ENCODE measurements around the gene KDM1A. TPM values are rescaled to one million over a fixed set of nuclear protein-coding genes. Genes with fewer than 3 reads are reported as not detected.
"Not testable (repeated sequence)": the region's sequence is repeated elsewhere in the genome, so short reads cannot be mapped to it uniquely, and the experiment has no call there.

KDM1A gene
- total RNA-seq, 2 experiments from 2014 or later = 58.4 to 59.4 TPM

DNA sequence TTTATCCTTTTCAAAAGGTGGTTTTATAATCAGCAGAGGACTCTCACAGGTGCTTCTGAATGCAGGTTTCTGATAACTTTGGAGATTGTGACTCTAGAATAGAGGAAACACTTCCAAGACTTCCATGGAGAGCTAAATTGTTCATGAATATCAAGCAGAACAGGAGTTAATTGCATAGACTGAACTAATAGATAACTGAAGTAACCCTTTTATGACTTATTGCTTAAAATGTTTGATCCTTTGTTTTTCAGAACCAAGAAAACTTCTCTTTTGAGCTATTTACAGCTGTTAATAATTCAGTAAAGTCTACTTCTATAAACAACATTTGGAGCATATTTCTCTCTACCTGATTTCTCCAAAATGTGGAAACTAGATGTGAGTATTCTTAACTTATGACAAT, 23.5 kb upstream of the KDM1A start:
- peaks cover 6% of the 10 kb centered on the region for H3K27me3 Mint-ChIP-seq
- H3K4me1 Mint-ChIP-seq = no peaks in the 10 kb centered on the region
- no peak for DNase-seq
- CTCF ChIA-PET = no interaction called here
- no peak for ATAC-seq
- H3K9me3 Mint-ChIP-seq (ENCODE audit: low read depth) = peaks cover 10% of the 10 kb centered on the region
- no peak overlapping the region for H3K4me3 Mint-ChIP-seq
- no peak overlapping the region for H3K27ac Mint-ChIP-seq
- H3K36me3 Mint-ChIP-seq = peaks cover 4% of the 10 kb centered on the region

DNA sequence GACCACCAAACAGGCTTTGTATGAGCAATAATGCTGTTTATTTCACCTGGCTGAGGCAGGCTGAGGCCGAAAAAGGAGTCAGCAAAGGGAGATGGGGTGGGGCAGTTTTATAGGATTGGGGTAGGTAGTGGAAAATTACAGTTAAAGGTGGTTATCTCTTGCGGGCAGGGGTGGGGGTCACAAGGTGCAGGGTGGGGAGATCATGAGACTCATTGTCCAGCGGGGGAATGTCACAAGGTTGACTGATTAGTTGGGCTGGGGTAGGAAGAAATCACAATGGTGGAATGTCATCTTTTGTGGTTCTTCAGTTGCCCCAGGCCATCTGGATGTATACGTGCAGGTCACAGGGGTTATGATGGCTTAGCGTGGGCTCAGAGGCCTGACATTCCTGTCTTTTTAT, 21.7 kb upstream of the KDM1A start:
- H3K27ac Mint-ChIP-seq; DNase-seq; H3K4me3 Mint-ChIP-seq; ATAC-seq; H3K27me3 Mint-ChIP-seq; H3K36me3 Mint-ChIP-seq; H3K4me1 Mint-ChIP-seq; CTCF ChIA-PET; H3K9me3 Mint-ChIP-seq (ENCODE audit: low read depth): not testable (repeated sequence)

DNA sequence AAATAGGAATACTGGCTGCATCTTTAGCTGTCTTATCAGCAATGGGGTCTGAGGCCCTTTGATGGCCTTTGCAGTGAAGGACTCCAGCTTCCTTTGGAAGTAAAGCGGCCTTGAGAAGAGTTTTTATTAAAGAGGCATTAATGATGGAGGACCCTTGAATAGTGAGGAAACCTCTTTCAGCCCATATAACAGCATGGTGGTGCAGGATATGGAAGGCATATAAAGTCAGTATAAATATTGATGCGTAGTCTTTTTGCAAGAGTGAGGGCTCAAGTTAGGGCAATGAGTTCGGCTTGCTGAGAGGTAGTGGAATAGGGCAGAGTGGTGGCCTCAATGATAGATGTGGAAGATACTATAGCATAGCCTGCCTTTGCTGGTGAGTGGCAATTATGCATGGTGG, 19.1 kb upstream of the KDM1A start:
- ATAC-seq; H3K4me3 Mint-ChIP-seq; H3K27ac Mint-ChIP-seq; DNase-seq; H3K9me3 Mint-ChIP-seq (ENCODE audit: low read depth); CTCF ChIA-PET; H3K36me3 Mint-ChIP-seq; H3K4me1 Mint-ChIP-seq: not testable (repeated sequence)
- peaks cover 19% of the 10 kb centered on the region for H3K27me3 Mint-ChIP-seq

DNA sequence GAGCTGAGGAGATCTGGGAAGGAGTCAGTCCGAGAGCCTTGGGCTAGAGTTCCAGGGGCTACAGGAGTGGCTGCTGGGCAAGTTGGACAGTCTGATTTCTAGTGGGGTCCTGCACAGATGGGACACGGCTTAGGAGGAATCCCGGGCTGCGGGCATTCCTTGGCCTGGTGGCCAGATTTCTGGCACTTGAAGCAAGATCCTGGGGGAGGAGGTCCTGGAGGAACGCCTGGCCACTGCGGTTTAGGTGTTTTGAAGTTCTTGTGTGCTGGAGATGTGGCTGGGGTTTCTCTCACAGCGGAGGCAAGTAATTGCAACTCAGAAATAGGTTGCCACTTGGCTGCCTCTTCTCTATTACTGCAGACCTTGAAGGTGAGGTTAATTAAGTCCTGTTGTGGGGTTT, 17.1 kb upstream of the KDM1A start:
- H3K27me3 Mint-ChIP-seq = peaks cover 22% of the 10 kb centered on the region
- H3K36me3 Mint-ChIP-seq; H3K9me3 Mint-ChIP-seq (ENCODE audit: low read depth); H3K27ac Mint-ChIP-seq; ATAC-seq; H3K4me3 Mint-ChIP-seq; H3K4me1 Mint-ChIP-seq; DNase-seq; CTCF ChIA-PET: not testable (repeated sequence)

DNA sequence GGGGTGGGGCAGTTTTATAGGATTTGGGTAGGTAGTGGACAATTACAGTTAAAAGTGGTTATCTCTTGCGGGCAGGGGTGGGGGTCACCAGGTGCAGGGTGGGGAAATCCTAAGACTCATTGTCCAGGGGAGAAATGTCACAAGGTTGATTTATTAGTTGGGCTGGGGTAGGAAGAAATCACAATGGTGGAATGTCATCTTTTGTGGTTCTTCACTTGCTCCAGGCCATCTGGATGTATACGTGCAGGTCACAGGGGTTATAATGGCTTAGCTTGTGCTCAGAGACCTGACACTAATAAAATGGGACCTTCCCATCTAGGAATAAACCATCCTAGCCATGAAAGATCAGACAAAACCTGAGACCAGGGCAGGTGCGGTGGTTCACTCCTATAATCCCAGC, 15.2 kb upstream of the KDM1A start:
- H3K4me3 Mint-ChIP-seq = no peak overlapping the region
- H3K27me3 Mint-ChIP-seq = peaks cover 24% of the 10 kb centered on the region
- no peaks in the 10 kb centered on the region for H3K4me1 Mint-ChIP-seq
- no peaks in the 10 kb centered on the region for H3K36me3 Mint-ChIP-seq
- H3K27ac Mint-ChIP-seq = no peak overlapping the region
- H3K9me3 Mint-ChIP-seq (ENCODE audit: low read depth) = no peaks in the 10 kb centered on the region
- CTCF ChIA-PET = interaction anchor here (0.6 kb wide), 1 partner anchor 1107 kb away, joined by 3 read pairs; no protein-coding TSS in a partner anchor
- ATAC-seq = no peak
- DNase-seq = no peak

DNA sequence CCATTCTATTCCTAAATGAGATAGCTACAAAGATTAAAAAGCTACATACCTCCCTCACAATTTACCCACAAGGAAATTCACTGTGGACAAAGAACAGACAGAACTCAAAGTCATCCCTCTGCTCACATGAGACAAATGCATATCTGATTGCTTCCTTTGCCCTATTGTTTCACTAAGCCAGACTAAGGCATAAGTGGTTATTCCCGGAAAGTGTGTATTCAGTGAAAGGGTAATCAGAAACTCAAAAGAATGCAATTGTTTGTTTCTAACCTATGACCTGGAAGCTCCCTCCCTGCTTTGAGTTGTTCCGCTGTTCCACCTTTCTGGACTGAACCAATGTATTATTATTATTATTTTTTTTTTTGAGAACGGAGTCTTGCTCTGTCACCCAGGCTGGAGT, 14.5 kb upstream of the KDM1A start:
- H3K4me1 Mint-ChIP-seq; DNase-seq; H3K9me3 Mint-ChIP-seq (ENCODE audit: low read depth); H3K36me3 Mint-ChIP-seq; H3K4me3 Mint-ChIP-seq; CTCF ChIA-PET; ATAC-seq; H3K27ac Mint-ChIP-seq: not testable (repeated sequence)
- H3K27me3 Mint-ChIP-seq = peaks cover 24% of the 10 kb centered on the region

DNA sequence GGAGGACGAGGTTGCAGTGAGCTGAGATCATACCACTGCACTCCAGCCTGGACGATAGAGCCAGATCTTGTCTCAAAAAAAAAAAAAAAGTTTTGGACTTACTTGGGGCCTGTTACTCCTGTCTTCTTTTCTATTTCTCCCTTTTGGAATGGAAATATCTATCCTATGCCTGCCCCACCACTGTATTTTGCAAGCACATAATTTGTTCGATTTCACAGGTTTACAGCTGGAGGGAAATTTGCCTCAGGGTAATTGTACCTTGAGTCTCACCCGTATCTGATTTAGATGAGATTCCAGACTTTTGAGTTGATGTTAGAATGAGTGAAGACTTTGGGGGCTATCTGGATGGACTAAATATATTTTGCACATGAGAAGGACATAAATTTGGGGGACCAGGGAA, 12.2 kb upstream of the KDM1A start:
- no peaks in the 10 kb centered on the region for H3K9me3 Mint-ChIP-seq (ENCODE audit: low read depth)
- no peak overlapping the region for H3K27ac Mint-ChIP-seq
- ATAC-seq (no peak), DNase-seq (no peak)
- CTCF ChIA-PET = interaction anchor here (0.7 kb wide), 1 partner anchor 141 kb away, joined by 3 read pairs; no protein-coding TSS in a partner anchor
- H3K27me3 Mint-ChIP-seq = peaks cover 28% of the 10 kb centered on the region
- H3K4me1 Mint-ChIP-seq = no peaks in the 10 kb centered on the region
- no peaks in the 10 kb centered on the region for H3K36me3 Mint-ChIP-seq
- H3K4me3 Mint-ChIP-seq = no peak overlapping the region

DNA sequence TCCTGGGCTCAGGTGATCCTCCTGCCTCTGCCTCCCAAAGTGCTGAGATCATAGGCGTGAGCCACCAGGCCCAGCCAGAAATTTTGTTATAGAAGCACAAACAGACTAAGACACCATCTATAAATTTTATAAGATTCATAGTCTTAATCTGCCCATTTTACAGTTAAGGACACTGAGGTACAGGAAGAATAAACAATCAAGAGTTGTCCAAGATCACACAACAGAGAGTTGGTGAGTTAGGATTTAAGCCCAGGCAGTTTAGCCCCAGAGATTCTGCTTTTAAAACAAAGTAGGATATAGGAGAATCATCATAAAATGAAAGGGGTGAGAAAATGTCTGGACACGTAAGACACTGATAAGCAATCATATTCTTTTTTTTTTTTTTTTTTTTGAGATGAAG, 10.4 kb upstream of the KDM1A start:
- H3K4me1 Mint-ChIP-seq = no peaks in the 10 kb centered on the region

DNA sequence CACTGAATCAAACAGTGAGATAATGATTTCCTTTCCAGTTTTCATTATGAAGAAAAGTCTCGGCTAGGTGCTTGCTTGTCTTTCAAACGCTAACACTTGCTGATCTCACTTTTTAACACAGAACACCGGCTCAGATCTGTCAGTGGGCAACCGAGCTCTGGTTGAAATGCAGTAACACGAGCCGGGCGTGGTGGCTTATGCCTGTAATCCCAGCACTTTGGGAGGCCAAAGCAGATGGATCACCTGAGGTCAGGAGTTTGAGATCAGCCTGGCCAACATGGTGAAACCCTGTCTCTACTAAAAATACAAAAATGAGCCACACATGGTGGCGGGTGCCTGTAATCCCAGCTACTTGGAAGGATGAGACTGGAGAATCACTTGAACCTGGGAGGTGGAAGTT, 9.2 kb upstream of the KDM1A start:
- H3K9me3 Mint-ChIP-seq (ENCODE audit: low read depth); H3K4me3 Mint-ChIP-seq; DNase-seq; ATAC-seq; H3K4me1 Mint-ChIP-seq; H3K27ac Mint-ChIP-seq; H3K36me3 Mint-ChIP-seq; CTCF ChIA-PET: not testable (repeated sequence)
- peaks cover 13% of the 10 kb centered on the region for H3K27me3 Mint-ChIP-seq

More for the DNA sequence above, 10.4 kb upstream of the KDM1A start:
- Mint-ChIP-seq H3K27ac (no peak overlapping the region), H3K9me3 (ENCODE audit: low read depth) (no peaks in the 10 kb centered on the region), H3K4me3 (no peak overlapping the region), H3K27me3 (peaks cover 23% of the 10 kb centered on the region), H3K36me3 (no peaks in the 10 kb centered on the region)
- DNase-seq (no peak), ATAC-seq (no peak)
- CTCF ChIA-PET = no interaction called here

DNA sequence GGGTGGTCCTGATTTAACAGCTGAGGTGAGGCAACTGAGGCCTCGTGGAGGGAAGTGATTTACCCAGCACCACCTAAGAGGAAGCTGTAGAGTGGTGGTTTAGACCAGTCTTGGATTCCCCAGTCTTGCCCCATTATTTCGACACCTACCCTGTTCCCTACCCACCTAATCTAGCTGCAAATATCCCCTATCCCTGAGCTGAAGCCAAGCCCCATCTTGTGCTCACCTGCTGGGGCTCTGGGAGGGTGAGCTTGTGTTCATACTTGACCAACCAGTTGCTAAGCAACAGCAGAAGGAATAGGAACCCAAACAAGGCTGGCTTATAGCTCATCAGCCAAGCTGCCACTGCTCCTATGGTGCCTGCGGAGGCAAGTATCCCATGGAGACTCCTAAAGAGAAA, 5.6 kb upstream of the KDM1A start:
- CTCF ChIA-PET = no interaction called here
- H3K27ac Mint-ChIP-seq = no peak overlapping the region
- H3K36me3 Mint-ChIP-seq = no peaks in the 10 kb centered on the region
- H3K9me3 Mint-ChIP-seq (ENCODE audit: low read depth) = no peaks in the 10 kb centered on the region
- no peak for ATAC-seq
- H3K4me1 Mint-ChIP-seq = peaks cover 6% of the 10 kb centered on the region
- H3K27me3 Mint-ChIP-seq = peaks cover 4% of the 10 kb centered on the region
- no peak for DNase-seq
- no peak overlapping the region for H3K4me3 Mint-ChIP-seq

DNA sequence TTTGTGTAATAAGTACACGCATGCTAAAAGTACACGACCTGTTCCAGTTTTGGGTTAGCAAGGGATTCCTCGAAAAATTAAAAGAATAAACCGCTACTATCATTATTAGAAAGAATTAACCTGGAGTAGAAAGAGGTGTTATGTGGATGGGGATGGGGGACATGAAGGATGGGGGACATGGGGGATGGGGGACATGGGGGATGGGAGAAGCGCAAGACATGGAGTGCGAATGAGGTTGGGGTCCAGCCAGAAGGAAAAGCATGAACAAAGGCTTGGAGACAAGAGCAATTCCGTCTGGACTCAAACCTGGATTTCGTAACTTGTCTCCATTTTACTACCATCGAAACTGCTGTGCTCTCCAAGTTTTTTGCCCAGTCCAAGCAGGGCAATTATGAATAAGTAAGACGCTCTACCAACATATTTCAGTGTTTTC, 591 bp upstream of the KDM1A start:
- Mint-ChIP-seq H3K27me3 (no peaks in the 10 kb centered on the region), H3K27ac (peak overlapping the region; percentile 87), H3K4me3 (peak overlapping the region; percentile 86), H3K9me3 (ENCODE audit: low read depth) (peaks cover 7% of the 10 kb centered on the region), H3K36me3 (peaks cover 14% of the 10 kb centered on the region), H3K4me1 (peaks cover 37% of the 10 kb centered on the region)
- DNase-seq = no peak
- CTCF ChIA-PET = interaction anchor here (1.3 to 1.4 kb wide), 2 partner anchors 16 to 166 kb away, joined by 4 to 6 read pairs; no protein-coding TSS in a partner anchor
- no peak for ATAC-seq

DNA sequence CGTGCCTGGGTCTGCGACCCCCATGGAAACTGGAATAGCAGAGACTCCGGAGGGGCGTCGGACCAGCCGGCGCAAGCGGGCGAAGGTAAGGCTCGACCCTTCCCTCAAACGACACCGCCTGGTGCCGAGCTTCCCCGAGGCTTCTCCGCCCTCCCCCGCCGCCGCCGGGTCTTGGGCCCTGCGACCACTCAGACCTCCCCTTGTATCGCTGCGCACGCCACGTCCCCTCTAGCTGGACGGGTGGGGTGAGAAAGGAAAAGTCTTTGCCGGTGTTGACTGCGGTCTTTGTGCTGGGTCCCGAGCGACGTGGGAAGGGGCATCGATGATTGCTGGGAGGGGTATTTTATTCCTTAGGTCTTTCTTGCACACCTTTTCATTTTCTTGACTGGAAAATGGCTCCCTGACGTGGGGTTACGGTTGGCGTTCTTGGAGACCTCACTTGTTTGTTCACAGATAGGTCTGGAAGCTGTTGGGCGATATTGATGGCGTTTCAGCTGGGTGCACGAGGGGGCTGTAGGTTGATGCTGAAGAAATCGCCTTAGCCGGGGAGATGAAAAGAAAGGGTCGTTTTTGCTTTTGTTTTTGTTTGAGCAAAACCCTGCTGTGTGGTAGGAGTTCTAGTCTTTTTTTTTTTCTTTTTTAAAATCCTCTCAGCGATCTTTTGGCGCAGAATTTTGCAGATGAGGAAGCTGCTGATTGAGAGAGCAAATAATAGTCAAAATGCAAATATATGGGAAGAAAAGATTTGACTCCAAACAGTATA, 776 bp downstream of the KDM1A start:
- ATAC-seq (peak; percentile 13), DNase-seq (peak; percentile 50)
- Mint-ChIP-seq H3K4me1 (peaks cover 38% of the 10 kb centered on the region), H3K27me3 (no peaks in the 10 kb centered on the region), H3K4me3 (peak overlapping the region; percentile 92), H3K36me3 (peaks cover 19% of the 10 kb centered on the region), H3K27ac (peak overlapping the region; percentile 81), H3K9me3 (ENCODE audit: low read depth) (peaks cover 7% of the 10 kb centered on the region)
- CTCF ChIA-PET = interaction anchor here (0.8 to 1.4 kb wide), 3 partner anchors 11 to 165 kb away, joined by 4 to 6 read pairs (median 4); no protein-coding TSS in a partner anchor

DNA sequence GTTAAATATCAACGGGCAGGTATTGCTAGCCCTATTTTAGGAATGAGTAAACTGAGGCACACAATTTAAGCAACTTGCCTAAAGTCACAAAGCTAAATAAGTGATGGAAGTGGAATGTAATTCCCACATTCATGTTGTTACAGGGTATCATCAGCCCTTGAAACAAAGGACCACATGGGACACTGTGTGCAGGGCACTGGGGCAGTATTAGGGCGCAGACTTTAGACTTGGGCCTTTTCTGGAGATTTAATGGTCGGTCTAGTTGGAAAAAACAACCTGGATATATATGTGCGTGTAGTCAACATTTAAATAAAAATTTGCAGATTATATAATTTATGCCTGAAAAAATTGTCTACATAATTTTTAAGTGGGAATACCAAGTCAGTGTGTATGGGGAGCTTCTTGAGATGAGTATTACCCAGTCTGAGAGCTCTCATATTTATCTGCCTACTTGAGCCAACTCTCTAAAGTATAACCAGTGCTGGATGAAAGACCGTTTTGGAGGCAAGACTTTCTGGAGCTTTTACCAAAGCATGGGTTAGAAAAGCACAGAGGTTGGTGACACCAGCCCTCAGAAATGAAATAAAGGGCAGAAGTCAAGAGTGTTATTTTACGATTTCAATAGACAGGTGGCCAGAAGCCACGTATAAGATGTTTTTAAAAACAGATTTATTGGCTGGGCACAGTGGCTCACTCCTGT, 1.6 kb downstream of the KDM1A start:
- no peak for DNase-seq
- H3K36me3 Mint-ChIP-seq = peaks cover 19% of the 10 kb centered on the region
- peaks cover 38% of the 10 kb centered on the region for H3K4me1 Mint-ChIP-seq
- H3K27me3 Mint-ChIP-seq = no peaks in the 10 kb centered on the region
- peaks cover 7% of the 10 kb centered on the region for H3K9me3 Mint-ChIP-seq (ENCODE audit: low read depth)
- CTCF ChIA-PET = interaction anchor here (0.8 to 1.1 kb wide), 2 partner anchors 10 to 52 kb away, joined by 3 to 4 read pairs; no protein-coding TSS in a partner anchor
- ATAC-seq = no peak
- H3K4me3 Mint-ChIP-seq = peak overlapping the region; percentile 92
- peak overlapping the region; percentile 81 for H3K27ac Mint-ChIP-seq

DNA sequence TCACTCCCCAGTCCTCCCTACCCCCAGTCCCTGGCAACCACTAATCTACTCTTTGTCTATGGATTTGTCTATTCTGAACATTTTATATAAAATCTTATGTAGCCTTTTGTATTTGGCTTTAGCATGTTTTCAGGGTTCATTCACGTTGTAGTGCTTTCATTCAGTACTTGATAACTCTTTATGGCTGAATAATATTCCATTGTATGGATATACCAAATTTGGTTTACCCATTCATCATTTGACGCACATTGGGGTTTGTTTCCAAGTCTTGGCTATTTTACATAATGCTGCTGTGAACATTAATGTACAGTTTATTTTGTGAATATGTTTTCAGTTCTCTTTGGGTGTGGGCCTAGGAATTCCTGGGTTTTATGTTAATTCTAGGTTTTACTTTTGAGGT, 2.6 kb downstream of the KDM1A start:
- Mint-ChIP-seq H3K4me3 (no peak overlapping the region), H3K4me1 (peaks cover 45% of the 10 kb centered on the region), H3K27ac (no peak overlapping the region), H3K9me3 (ENCODE audit: low read depth) (peaks cover 7% of the 10 kb centered on the region), H3K27me3 (no peaks in the 10 kb centered on the region), H3K36me3 (peaks cover 19% of the 10 kb centered on the region)
- DNase-seq = no peak
- CTCF ChIA-PET = no interaction called here
- ATAC-seq = no peak
